GM18508 (cell line): ENCODE measurements around the gene DQX1.
"Not testable (repeated sequence)": the region's sequence is repeated elsewhere in the genome, so short reads cannot be mapped to it uniquely, and the experiment has no call there.

Experiments
- ATAC-seq: cut with Tn5 transposase; IDR thresholded peaks from one replicate; pipeline ENCODE4 v1.9.1; 2021; ENCODE audit warnings: moderate number of reproducible peaks; ENCODE audit not compliant: insufficient read depth, unreplicated experiment

DQX1 gene

GRCh38 chr2:74471332-74472065 lies 54.5 kb downstream of the DQX1 start:
- no peak for ATAC-seq

- not testable (repeated sequence) for ATAC-seq
Measured at GRCh38 chr2:74470742-74471141, 55.3 kb downstream of the DQX1 start.
